Measurements from ENCODE around the gene SSBP4. TPM values are rescaled to one million over a fixed set of nuclear protein-coding genes. Genes with fewer than 3 reads are reported as not detected.
A peak's percentile ranks its signal among the peaks of the same experiment; 100 is the strongest.

SSBP4 gene
- total and polyA plus RNA-seq, 9 donors, result 77.1 to 156 (median 118) TPM

DNA sequence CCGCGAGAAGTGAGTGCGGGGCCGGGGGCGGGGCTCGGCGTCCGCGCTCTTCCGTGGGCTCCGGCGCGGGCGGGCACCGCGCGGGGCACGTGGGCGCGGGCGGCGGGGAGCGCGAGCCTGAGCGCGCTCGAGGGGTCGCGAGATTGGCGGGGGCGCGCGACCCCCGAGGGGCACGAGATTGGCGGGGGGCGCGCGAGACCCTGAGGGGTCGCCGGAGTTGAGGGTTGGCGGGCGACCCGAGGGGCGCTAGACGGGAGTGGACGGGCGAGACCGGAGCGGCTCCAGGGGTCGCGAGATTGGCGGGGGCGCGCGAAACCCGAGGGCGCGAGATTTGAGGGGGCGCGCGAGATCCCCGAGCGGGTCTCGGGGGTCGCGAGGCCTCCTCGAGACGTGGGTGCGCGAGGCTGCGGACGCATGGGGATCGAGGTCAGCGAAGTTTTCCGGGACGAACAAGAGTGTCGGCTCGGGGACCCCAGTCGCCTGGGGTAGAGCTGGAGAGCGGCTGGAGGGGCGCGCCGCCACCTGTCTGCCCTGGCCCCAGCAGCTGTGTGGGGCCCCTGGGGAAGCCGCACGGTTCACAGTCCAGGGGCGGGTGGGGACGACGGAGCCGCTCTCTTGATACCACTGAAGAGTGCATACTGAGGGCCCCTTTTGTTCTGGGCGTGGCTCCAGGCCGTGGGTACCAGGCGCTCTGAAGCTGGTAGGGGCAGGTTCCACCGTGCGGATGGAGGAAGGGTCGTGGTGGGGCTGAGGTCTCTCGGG lies 682 bp downstream of the SSBP4 start:
- Histone ChIP-seq H3K4me1 (ENCODE audit: control insufficient read depth, insufficient read depth, low read length) (peaks cover 89% of the 10 kb centered on the region), H3K4me3 (ENCODE audit: low read length) (peak overlapping the region; percentile 77), H3K36me3 (ENCODE audit: control insufficient read depth, insufficient read depth, low read length) (peaks cover 7% of the 10 kb centered on the region), H3K27ac (ENCODE audit: low read length) (peak overlapping the region; percentile 77), H3K9me3 (replicated peaks; ENCODE audit: control insufficient read depth, low read depth, low read length) (no peaks in the 10 kb centered on the region), H3K27me3 (ENCODE audit: control insufficient read depth, insufficient read depth, low read length) (peaks cover 2% of the 10 kb centered on the region)
- WGBS (ENCODE audit: insufficient coverage), result under 1% methylated on average over 96 of the region's 97 CpGs
- peak; percentile 69 for DNase-seq

DNA sequence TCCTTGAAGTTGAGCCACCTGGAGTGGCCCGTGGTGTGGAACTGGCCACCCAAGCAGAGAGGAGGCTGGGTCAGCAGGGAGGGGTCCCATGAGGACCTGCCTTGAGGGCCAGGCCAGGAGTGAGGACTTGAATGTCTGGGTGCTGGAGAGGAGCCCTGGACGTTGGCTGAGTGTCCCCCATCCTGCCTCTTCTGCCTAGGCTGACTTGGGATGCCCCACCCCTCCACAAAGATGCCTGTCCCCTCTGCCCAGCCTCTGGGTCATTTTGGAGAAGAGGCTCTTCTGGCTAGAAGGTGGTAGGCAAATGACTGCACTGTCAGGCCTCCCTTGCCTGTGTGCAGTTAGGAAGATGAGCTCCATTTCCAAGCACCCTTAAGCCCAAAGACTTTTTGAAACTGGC lies 1.7 kb downstream of the SSBP4 start:
- no peaks in the 10 kb centered on the region for H3K9me3 ChIP-seq (replicated peaks; ENCODE audit: control insufficient read depth, low read depth, low read length)
- H3K4me1 ChIP-seq (ENCODE audit: control insufficient read depth, insufficient read depth, low read length), result peaks cover 89% of the 10 kb centered on the region
- WGBS (ENCODE audit: insufficient coverage), result 0% methylated on average over 1 of the region's 2 CpGs
- peaks cover 2% of the 10 kb centered on the region for H3K27me3 ChIP-seq (ENCODE audit: control insufficient read depth, insufficient read depth, low read length)
- H3K36me3 ChIP-seq (ENCODE audit: control insufficient read depth, insufficient read depth, low read length), result peaks cover 7% of the 10 kb centered on the region
- DNase-seq, result peak; percentile 34
- H3K27ac ChIP-seq (ENCODE audit: low read length), result no peak overlapping the region
- peak overlapping the region; percentile 77 for H3K4me3 ChIP-seq (ENCODE audit: low read length)

DNA sequence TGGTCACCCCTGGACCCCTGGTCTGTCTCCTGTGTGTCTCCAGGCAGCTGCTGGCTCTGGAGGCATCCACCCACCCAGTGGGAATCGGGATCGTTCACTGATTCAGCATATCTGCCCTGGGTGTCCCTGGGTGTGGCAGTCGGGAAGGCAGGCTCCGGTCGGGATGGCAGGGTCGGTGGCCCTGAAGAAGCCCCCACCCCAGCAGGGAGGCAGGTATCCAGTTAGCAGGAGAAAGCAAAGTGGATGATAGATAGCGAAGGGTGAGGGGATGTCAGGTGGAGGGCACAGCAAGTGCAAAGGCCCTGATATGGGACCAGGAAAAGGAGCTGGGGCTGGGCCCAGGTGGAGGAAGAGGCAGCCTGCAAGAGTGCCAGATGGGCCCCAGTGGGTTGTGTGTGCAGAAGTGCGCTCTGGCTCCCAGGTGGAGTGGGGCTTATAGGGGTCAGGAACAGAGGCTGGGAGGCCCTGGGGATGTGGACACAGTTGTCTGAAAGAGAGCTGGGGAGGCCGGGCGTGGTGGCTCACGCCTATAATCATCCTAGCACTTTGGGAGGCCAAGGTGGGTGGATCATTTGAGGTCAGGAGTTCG lies 2.3 kb downstream of the SSBP4 start:
- Histone ChIP-seq H3K36me3 (ENCODE audit: control insufficient read depth, insufficient read depth, low read length) (peaks cover 7% of the 10 kb centered on the region), H3K4me1 (ENCODE audit: control insufficient read depth, insufficient read depth, low read length) (peaks cover 89% of the 10 kb centered on the region), H3K27ac (ENCODE audit: low read length) (no peak overlapping the region), H3K9me3 (replicated peaks; ENCODE audit: control insufficient read depth, low read depth, low read length) (no peaks in the 10 kb centered on the region), H3K4me3 (ENCODE audit: low read length) (no peak overlapping the region), H3K27me3 (ENCODE audit: control insufficient read depth, insufficient read depth, low read length) (peaks cover 2% of the 10 kb centered on the region)
- WGBS (ENCODE audit: insufficient coverage), result 70% methylated on average over 6 of the region's 12 CpGs
- peak; percentile 20 for DNase-seq

DNA sequence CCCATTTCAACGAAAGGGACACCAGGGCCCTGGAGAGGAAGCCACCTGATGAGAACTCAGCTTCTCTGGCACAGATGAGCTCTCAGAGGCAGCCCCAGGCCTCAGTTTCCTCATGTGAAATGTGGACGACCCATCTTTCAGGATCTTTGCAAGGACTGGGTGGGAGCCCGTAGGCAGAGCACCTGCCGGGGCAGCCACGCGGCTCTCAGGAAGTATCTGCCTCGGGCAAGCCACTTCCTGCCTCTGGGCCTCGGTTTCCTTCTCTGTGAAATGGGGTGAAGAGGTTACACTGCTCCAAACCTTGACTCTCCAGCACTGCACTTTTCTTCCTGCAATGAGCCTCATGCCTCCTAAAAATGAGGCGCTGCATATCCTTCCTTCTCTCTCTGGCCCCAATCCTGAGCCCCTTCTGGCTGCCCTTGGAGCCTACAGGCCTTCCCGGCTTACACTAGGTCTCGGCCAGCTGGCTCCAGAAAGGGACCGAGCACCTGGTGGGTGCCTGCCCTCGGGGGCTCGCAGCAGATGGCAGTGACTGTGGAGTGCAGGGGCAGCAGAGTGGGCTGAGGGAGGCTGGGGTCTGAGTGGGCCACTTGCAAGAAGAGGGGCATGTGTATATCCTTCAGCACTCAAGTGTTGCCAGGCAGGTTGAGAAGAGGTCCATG lies 3.5 kb downstream of the SSBP4 start:
- Histone ChIP-seq H3K36me3 (ENCODE audit: control insufficient read depth, insufficient read depth, low read length) (peaks cover 13% of the 10 kb centered on the region), H3K4me3 (ENCODE audit: low read length) (no peak overlapping the region), H3K9me3 (replicated peaks; ENCODE audit: control insufficient read depth, low read depth, low read length) (no peaks in the 10 kb centered on the region), H3K27ac (ENCODE audit: low read length) (no peak overlapping the region), H3K27me3 (ENCODE audit: control insufficient read depth, insufficient read depth, low read length) (no peaks in the 10 kb centered on the region), H3K4me1 (ENCODE audit: control insufficient read depth, insufficient read depth, low read length) (peaks cover 91% of the 10 kb centered on the region)
- 58% methylated on average over 8 of the region's 14 CpGs for WGBS (ENCODE audit: insufficient coverage)
- DNase-seq, result peak; percentile 18

DNA sequence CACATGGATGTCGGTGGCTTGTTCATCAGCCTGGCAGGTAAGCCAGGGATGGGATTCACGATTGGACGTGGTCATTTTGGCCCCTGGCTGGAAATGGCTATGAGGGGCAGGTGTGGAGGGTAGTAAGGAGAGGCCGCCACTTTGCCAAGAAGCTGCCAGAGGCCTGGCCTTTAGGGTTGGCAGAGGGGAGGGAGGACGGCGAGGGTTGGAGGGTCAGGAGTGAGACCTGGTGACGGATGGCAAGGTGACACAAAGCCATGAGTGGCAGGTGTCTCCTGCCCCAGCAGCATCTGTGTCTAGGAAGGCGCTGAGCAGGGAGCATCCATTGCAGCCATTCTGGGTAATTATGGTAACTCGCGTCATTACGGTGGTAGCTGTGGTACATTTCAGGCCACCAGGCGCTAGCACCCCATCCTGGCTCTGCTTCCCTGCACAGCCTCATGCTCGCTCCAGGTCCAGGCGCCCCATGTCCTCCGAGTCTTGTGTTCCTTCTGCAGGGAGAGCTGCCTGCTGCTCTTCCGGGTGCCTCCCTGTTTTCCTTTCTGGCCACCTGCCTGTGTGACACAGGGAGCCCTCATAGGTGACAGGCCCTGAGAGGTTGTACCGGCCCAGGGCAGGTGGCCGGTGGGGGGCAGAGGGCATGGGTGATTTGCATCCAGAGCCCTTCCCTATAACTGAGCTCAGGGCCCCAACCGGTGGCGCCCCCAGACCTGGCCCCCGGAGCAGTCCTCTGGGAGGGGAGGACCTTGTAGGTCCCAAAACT lies 4.2 kb downstream of the SSBP4 start:
- peak; percentile 23 for DNase-seq
- H3K9me3 ChIP-seq (replicated peaks; ENCODE audit: control insufficient read depth, low read depth, low read length), result no peaks in the 10 kb centered on the region
- H3K27ac ChIP-seq (ENCODE audit: low read length), result peak overlapping the region; percentile 13
- no peaks in the 10 kb centered on the region for H3K27me3 ChIP-seq (ENCODE audit: control insufficient read depth, insufficient read depth, low read length)
- peaks cover 91% of the 10 kb centered on the region for H3K4me1 ChIP-seq (ENCODE audit: control insufficient read depth, insufficient read depth, low read length)
- WGBS (ENCODE audit: insufficient coverage), result 79% methylated on average over 16 of the region's 21 CpGs
- H3K36me3 ChIP-seq (ENCODE audit: control insufficient read depth, insufficient read depth, low read length), result peaks cover 17% of the 10 kb centered on the region
- H3K4me3 ChIP-seq (ENCODE audit: low read length), result no peak overlapping the region

DNA sequence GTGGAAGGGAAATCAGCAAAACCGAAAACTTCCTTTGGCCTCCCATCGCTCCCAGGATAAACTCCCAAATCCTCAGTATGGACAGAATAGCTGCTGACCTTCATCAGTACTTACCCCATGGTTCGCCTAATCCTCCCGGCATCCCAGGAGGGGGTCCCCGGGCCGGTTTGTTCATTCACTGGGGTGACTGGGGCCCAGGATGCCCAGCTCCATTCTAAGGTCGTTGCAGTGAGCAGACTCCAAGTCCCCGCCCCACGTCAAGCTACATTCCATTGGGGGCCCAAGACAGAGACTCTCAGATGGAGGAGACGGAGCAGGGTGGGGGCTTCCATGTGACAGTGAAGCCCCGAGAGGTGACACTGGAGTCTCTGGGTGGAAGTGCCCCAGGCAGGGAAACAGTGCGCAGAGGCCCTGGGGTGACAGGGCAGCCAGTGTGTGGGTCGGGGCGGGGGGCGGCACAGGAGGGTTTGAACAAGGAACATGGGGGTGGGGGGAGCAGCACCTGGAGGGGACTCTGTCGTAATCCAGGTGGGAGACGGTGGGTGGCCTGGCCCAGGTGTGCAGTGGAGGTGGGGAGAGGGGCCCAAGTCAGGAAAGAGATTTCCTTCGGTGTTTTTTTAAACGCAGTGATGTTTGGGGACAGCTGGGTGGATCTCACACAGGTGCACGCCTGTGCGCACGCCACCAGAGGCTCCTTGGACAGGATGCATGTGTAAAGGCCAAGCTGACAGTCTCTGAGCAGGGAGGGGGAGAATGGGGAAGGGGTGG lies 5.1 kb downstream of the SSBP4 start:
- peaks cover 93% of the 10 kb centered on the region for H3K4me1 ChIP-seq (ENCODE audit: control insufficient read depth, insufficient read depth, low read length)
- WGBS (ENCODE audit: insufficient coverage), result 46% methylated on average over 15 of the region's 22 CpGs
- no peak overlapping the region for H3K4me3 ChIP-seq (ENCODE audit: low read length)
- no peaks in the 10 kb centered on the region for H3K27me3 ChIP-seq (ENCODE audit: control insufficient read depth, insufficient read depth, low read length)
- H3K27ac ChIP-seq (ENCODE audit: low read length), result peak overlapping the region; percentile 13
- peaks cover 17% of the 10 kb centered on the region for H3K36me3 ChIP-seq (ENCODE audit: control insufficient read depth, insufficient read depth, low read length)
- H3K9me3 ChIP-seq (replicated peaks; ENCODE audit: control insufficient read depth, low read depth, low read length), result no peaks in the 10 kb centered on the region
- DNase-seq, result no peak

DNA sequence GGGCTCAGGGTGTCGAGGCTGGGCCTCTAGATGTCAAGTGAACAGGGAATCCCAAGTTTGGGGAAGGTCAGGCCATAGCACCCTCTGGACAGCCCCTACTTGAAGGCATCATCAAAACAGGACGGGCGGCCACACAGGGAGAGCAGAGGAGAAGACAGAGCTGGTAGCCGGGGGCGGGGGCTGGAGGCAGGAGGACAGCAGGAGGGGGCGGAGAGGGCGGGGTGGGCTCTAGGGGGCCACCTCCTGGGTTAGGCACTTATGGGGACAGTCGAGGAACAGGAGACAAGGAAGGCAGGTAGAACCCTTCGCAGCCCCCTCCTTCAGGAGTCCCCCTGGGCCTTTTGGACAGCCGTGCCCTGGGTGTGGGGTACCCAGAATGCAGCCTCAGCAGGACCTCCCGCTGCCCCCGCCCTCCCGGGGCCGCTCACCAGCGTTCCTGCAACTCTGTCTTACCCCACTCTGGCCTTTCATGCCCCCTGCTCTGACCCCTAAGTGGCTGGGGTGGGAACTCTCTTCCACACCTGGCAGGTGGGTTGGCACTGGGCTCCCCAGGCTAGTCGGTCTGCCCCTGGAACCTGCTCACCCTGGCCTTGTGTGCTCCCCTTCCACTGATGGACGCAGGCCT lies 5.8 kb downstream of the SSBP4 start:
- H3K4me3 ChIP-seq (ENCODE audit: low read length), result no peak overlapping the region
- DNase-seq, result no peak
- H3K9me3 ChIP-seq (replicated peaks; ENCODE audit: control insufficient read depth, low read depth, low read length), result no peaks in the 10 kb centered on the region
- no peaks in the 10 kb centered on the region for H3K27me3 ChIP-seq (ENCODE audit: control insufficient read depth, insufficient read depth, low read length)
- H3K4me1 ChIP-seq (ENCODE audit: control insufficient read depth, insufficient read depth, low read length), result peaks cover 99% of the 10 kb centered on the region
- H3K36me3 ChIP-seq (ENCODE audit: control insufficient read depth, insufficient read depth, low read length), result peaks cover 17% of the 10 kb centered on the region
- peak overlapping the region; percentile 87 for H3K27ac ChIP-seq (ENCODE audit: low read length)
- 68% methylated on average over 10 of the region's 17 CpGs for WGBS (ENCODE audit: insufficient coverage)

DNA sequence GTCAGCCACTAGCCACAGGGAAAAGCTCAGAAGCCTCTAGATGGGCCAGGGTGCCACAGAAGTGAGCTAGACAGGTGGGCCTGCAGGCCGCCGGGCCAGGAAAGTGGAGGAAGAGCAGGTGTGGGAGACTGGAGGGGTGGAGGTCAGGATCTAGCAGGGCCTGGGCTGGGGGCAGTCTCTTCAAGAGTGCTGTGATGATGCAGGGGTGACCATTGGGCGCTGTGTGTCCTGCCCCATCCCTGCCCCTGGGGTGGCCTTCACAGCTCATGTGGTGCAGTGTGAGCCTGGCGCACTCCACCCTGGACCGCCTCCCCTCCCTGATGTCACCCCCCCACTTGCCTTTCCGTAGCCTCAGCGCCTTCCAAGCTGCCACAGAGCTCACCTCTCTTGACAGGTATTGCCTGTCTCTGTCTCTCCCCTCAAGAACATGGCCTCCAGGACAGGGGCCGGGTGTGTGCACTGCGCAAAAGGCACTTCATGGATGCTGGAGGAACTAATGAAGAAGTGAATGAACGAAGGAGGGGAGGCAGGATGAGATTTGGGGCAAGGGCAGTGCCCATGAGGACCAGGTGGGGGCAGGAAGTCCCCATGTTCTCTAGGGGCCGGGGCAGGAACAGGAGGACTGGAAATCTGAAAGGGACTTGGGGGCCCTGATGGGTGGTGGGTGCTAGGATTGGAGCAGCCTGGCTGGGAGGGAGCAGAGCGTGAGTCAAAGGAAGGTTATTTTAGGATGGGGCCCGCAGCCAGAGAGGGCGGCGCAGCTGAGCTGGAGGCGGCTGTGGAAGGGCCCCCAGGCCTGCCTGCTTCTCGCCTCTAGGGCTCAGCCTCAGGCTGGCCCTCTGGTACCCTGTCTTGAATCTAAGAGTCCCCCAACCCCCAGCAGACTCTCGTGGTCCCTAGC lies 6.6 kb downstream of the SSBP4 start:
- H3K4me3 ChIP-seq (ENCODE audit: low read length), result no peak overlapping the region
- peaks cover 19% of the 10 kb centered on the region for H3K36me3 ChIP-seq (ENCODE audit: control insufficient read depth, insufficient read depth, low read length)
- peak overlapping the region; percentile 87 for H3K27ac ChIP-seq (ENCODE audit: low read length)
- peak; percentile 86 for DNase-seq
- no peaks in the 10 kb centered on the region for H3K27me3 ChIP-seq (ENCODE audit: control insufficient read depth, insufficient read depth, low read length)
- H3K9me3 ChIP-seq (replicated peaks; ENCODE audit: control insufficient read depth, low read depth, low read length), result no peaks in the 10 kb centered on the region
- H3K4me1 ChIP-seq (ENCODE audit: control insufficient read depth, insufficient read depth, low read length), result peaks cover 95% of the 10 kb centered on the region
- WGBS (ENCODE audit: insufficient coverage), result 63% methylated on average over 12 of the region's 18 CpGs

Data from muscle of leg (tissue), 11 donors.